ENCODE data around the gene POC1B.

DNA sequence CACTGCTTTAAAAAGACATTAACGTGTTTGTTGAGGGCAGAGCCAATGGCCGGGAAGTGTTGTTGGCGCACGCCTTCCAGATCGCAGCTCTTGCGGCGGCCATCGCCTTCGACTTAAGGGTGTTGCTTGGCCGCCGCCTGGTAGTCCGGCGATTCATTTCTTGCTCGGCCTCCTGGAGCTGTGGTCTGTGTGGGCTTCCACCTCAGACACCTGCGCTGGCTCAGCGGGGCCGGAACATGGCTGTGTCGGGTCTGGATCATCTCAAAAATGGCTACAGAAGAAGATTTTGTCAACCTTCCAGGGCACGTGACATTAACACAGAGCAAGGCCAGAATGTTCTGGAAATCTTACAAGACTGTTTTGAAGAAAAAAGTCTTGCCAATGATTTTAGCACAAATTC lies 26.0 kb downstream of the POC1B start:
- TF ChIP-seq FOXM1 (IDR thresholded peaks at IDR 0.05; ENCODE audit: borderline replicate concordance): no peak
- no peak for TF ChIP-seq ARNT (IDR thresholded peaks at IDR 0.05)
- TF ChIP-seq BHLHE40 (IDR thresholded peaks at IDR 0.05; ENCODE audit: borderline replicate concordance): no peak
- TF ChIP-seq, protein P1, sequence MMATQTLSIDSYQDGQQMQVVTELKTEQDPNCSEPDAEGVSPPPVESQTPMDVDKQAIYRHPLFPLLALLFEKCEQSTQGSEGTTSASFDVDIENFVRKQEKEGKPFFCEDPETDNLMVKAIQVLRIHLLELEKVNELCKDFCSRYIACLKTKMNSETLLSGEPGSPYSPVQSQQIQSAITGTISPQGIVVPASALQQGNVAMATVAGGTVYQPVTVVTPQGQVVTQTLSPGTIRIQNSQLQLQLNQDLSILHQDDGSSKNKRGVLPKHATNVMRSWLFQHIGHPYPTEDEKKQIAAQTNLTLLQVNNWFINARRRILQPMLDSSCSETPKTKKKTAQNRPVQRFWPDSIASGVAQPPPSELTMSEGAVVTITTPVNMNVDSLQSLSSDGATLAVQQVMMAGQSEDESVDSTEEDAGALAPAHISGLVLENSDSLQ (IDR thresholded peaks at IDR 0.05): no peak
- no peak for TF ChIP-seq SUZ12 (IDR thresholded peaks at IDR 0.05)
- TF ChIP-seq NFRKB (IDR thresholded peaks at IDR 0.05): no peak
